ENCODE measurements around the gene SERF2.

DNA sequence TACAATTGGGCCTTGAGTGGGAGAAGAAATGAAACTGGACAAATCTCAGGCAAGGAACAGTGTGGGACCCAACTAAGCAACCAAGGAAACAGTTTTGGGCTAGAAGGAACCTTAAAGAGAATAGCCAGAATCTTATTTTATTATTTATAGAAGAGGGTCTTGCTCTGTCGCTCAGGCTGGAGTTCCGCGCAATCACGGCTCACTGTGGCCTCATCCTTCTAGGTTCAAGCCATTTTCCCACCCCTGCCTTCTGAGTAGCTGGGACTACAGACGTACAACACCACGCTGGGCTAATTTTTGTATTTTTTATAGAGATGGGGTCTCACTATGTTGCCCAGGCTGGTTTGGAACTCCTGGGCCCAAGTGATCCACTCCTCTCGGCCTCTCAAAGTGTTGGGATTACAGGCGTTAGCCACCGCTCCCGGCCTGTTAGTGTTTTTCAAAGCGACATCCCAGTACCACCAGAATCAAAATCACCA, 33.9 kb downstream of the SERF2 start:
- TF ChIP-seq, protein P1, sequence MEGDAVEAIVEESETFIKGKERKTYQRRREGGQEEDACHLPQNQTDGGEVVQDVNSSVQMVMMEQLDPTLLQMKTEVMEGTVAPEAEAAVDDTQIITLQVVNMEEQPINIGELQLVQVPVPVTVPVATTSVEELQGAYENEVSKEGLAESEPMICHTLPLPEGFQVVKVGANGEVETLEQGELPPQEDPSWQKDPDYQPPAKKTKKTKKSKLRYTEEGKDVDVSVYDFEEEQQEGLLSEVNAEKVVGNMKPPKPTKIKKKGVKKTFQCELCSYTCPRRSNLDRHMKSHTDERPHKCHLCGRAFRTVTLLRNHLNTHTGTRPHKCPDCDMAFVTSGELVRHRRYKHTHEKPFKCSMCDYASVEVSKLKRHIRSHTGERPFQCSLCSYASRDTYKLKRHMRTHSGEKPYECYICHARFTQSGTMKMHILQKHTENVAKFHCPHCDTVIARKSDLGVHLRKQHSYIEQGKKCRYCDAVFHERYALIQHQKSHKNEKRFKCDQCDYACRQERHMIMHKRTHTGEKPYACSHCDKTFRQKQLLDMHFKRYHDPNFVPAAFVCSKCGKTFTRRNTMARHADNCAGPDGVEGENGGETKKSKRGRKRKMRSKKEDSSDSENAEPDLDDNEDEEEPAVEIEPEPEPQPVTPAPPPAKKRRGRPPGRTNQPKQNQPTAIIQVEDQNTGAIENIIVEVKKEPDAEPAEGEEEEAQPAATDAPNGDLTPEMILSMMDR (conservative IDR thresholded peaks at IDR 0.05 in 1 of 2, IDR thresholded peaks at IDR 0.05 in 1 of 2; ENCODE audit: extremely low read depth in 1 of 2, insufficient read depth in 1 of 2, low read depth in 1 of 2, low read length in 2 of 2): no peak
- TF ChIP-seq EZH2 (IDR thresholded peaks at IDR 0.05; ENCODE audit: borderline replicate concordance, low read length): no peak
